ENCODE measurements around the gene TRAF4.

Gene TRAF4

DNA sequence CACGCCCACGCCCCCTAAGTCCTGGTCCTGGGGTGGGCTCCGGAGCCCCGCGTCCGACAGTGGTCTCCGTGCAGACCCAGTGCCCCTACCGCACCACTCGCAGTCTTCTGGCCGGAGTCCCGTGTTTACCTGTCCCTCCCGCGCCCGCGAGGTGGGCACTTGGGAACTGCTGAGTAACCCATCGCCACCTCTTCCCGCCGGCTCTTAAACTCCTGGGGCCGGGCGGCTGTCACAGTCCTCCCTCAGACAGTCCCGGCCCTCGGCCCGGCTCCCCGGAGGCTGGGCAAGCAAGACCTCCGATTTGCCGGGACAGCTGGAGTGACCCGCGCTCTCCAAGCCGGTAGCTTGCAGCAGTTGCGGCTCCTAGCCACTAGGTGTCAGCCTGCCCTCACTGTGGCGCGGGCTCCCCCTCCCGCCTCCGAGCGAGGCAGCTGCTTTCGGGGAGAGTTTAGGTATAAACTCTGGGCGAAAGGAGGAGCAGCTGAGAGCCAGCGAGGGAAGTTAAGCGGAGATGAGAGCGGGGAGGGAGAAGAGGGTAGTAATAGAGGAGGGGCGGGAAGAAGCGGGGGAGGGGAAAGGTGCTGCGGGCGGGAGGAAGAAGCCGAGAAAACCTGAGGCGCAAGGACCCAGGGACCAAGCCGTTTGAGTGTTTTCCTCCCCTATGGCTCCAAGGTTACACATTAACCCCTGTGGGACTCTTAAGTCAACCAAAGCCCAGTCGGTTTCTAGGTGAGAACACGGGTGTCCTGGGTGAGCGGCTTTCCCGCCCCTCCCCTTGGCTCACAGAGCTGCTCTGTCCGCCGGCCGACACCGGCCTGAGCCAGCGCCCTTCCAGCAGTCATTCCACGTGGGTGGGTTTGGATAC lies 17.0 kb upstream of the TRAF4 start:
- H4K20me1 ChIP-seq (ENCODE audit: insufficient read depth) = no peaks in the 10 kb centered on the region
- H3K4me2 ChIP-seq = peak overlapping the region; percentile 67
- H3K79me2 ChIP-seq (ENCODE audit: insufficient read depth, low read depth) = peaks cover 21% of the 10 kb centered on the region
- TF ChIP-seq, protein P1, sequence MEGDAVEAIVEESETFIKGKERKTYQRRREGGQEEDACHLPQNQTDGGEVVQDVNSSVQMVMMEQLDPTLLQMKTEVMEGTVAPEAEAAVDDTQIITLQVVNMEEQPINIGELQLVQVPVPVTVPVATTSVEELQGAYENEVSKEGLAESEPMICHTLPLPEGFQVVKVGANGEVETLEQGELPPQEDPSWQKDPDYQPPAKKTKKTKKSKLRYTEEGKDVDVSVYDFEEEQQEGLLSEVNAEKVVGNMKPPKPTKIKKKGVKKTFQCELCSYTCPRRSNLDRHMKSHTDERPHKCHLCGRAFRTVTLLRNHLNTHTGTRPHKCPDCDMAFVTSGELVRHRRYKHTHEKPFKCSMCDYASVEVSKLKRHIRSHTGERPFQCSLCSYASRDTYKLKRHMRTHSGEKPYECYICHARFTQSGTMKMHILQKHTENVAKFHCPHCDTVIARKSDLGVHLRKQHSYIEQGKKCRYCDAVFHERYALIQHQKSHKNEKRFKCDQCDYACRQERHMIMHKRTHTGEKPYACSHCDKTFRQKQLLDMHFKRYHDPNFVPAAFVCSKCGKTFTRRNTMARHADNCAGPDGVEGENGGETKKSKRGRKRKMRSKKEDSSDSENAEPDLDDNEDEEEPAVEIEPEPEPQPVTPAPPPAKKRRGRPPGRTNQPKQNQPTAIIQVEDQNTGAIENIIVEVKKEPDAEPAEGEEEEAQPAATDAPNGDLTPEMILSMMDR (conservative IDR thresholded peaks at IDR 0.05; ENCODE audit: low read depth, low read length) = peak; percentile 97
- no peaks in the 10 kb centered on the region for H3K27me3 ChIP-seq (ENCODE audit: insufficient read depth, low read depth)
- peaks cover 53% of the 10 kb centered on the region for H3K4me1 ChIP-seq (ENCODE audit: low read depth, poor library complexity, severe bottlenecking)
- peaks cover 14% of the 10 kb centered on the region; the same call in 1 of the 2 replicates for H3K36me3 ChIP-seq (ENCODE audit: insufficient read depth)
- H3K27ac ChIP-seq = peak overlapping the region; percentile 88
- peak overlapping the region; percentile 77 for H2AFZ ChIP-seq (ENCODE audit: low read depth)
- no peak overlapping the region for H3K4me3 ChIP-seq (IDR thresholded peaks at IDR 0.05; ENCODE audit: insufficient read depth, low read depth, low read length)
- H3K9ac ChIP-seq = peak overlapping the region; percentile 70; the same call in 1 of the 2 replicates

DNA sequence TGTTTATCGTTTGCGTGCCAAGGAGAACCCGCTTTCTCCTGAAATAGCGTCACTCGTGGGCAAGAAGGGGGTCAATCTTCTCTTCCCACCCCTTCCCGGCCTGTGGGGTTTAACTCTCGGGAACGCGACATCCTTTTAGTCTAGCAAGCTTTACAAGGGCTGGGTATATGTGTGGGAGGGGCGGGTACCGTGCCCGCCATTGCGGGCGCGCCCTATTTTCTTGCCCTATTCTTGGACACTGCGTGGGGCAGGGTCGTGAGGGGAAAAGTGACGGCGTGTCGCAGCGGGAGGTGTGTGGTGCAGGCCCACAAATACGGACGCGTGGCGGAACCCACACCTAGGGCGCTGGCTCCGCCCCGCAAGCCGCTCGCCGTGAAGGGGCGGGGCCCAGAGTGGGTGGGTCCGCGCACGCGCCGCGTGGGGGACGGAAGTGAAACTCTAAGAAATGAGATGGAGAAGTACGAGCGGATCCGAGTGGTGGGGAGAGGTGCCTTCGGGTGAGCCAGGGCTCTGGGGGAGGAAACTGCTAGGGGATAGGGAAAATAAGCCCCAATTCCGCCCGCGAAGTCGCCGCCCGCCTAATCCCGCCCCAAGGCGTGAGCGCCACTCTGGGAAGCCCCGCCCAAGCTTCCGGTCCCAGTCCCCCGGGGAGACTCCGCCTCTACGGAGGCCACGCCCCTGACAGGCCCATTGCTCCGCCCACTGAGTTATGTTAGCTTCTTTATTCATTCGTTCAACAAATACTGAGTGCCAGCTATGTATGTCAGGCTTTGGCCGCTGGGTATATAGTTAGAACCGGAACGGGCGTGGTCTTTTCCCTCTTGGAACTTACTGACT lies 15.2 kb upstream of the TRAF4 start, which contains the start of gene NEK8:
Gene NEK8, plus strand, starts transcription at position 425 of the 837 bp plus-strand sequence. Its CDS starts 26 bp downstream, at position 451.
- Histone ChIP-seq H3K4me3 (IDR thresholded peaks at IDR 0.05; ENCODE audit: insufficient read depth, low read depth, low read length) (peak within 1 kb of the TSS; percentile 63), H3K27me3 (ENCODE audit: insufficient read depth, low read depth) (no peaks in the 10 kb centered on the region), H3K27ac (peak within 1 kb of the TSS; percentile 88), H3K9ac (peak within 1 kb of the TSS; percentile 70), H3K79me2 (ENCODE audit: insufficient read depth, low read depth) (peaks cover 5% of the 10 kb centered on the region; the same call in 1 of the 2 replicates), H2AFZ (ENCODE audit: low read depth) (peak within 1 kb of the TSS; percentile 77), H3K4me2 (peak within 1 kb of the TSS; percentile 67), H3K36me3 (ENCODE audit: insufficient read depth) (peaks cover 7% of the 10 kb centered on the region; the same call in 1 of the 2 replicates), H4K20me1 (ENCODE audit: insufficient read depth) (no peaks in the 10 kb centered on the region), H3K4me1 (ENCODE audit: low read depth, poor library complexity, severe bottlenecking) (peaks cover 42% of the 10 kb centered on the region)
- TF ChIP-seq, protein P1 (conservative IDR thresholded peaks at IDR 0.05; ENCODE audit: low read depth, low read length) = no peak

- TF ChIP-seq, protein P1 (conservative IDR thresholded peaks at IDR 0.05; ENCODE audit: low read depth, low read length) = no peak
- H3K79me2 ChIP-seq (ENCODE audit: insufficient read depth, low read depth) = peaks cover 5% of the 10 kb centered on the region; the same call in 1 of the 2 replicates
- no peak overlapping the region for H3K4me3 ChIP-seq (IDR thresholded peaks at IDR 0.05; ENCODE audit: insufficient read depth, low read depth, low read length)
- H4K20me1 ChIP-seq (ENCODE audit: insufficient read depth) = no peaks in the 10 kb centered on the region
- H3K27ac ChIP-seq = no peak overlapping the region
- H3K36me3 ChIP-seq (ENCODE audit: insufficient read depth) = no peaks in the 10 kb centered on the region; the same call in 1 of the 2 replicates
- H3K27me3 ChIP-seq (ENCODE audit: insufficient read depth, low read depth) = no peaks in the 10 kb centered on the region
- H2AFZ ChIP-seq (ENCODE audit: low read depth) = no peak overlapping the region
- H3K4me2 ChIP-seq = no peak overlapping the region
- H3K4me1 ChIP-seq (ENCODE audit: low read depth, poor library complexity, severe bottlenecking) = peaks cover 29% of the 10 kb centered on the region
- no peak overlapping the region for H3K9ac ChIP-seq
Measured at GRCh38 chr17:28729950-28730330, 13.9 kb upstream of the TRAF4 start.

DNA sequence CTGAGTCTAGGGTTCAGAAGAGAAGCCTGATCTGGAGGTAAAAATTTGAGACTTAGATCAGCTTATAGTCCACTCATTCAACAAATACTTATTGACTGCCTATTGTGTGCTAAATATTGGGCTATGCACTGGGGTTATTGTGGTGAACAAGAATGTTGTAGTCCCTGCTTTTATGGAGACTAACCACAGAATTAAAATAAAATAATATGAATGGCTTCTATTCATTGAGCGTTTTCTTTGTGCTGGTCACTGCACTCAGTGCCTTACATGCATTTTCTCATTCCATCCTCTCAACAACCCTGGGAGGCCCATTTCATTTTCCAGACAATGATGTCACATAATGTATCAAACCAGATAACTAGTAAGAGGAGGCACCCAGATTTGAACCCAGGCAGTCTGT lies 10.5 kb upstream of the TRAF4 start:
- Histone ChIP-seq H3K27me3 (ENCODE audit: insufficient read depth, low read depth) (no peaks in the 10 kb centered on the region), H3K4me3 (IDR thresholded peaks at IDR 0.05; ENCODE audit: insufficient read depth, low read depth, low read length) (no peak overlapping the region), H3K4me2 (no peak overlapping the region), H4K20me1 (ENCODE audit: insufficient read depth) (no peaks in the 10 kb centered on the region), H3K79me2 (ENCODE audit: insufficient read depth, low read depth) (no peaks in the 10 kb centered on the region), H3K36me3 (ENCODE audit: insufficient read depth) (no peaks in the 10 kb centered on the region), H3K27ac (no peak overlapping the region), H3K9ac (no peak overlapping the region), H3K4me1 (ENCODE audit: low read depth, poor library complexity, severe bottlenecking) (peaks cover 13% of the 10 kb centered on the region), H2AFZ (ENCODE audit: low read depth) (no peak overlapping the region)
- TF ChIP-seq, protein P1 (conservative IDR thresholded peaks at IDR 0.05; ENCODE audit: low read depth, low read length) = no peak

Measured in KMS-11 (cell line).